HEK293T (cell line): ENCODE results near the gene NECTIN4.

Source experiments
- CTCF ChIA-PET: fragments of 350-600 bp; formaldehyde crosslinking; extraction: SDS; loops from one replicate; lab custom pipeline; 2021; ENCODE audit warnings: antibody characterized with exemption, inconsistent platforms; lab: Yijun Ruan, JAX
- POLR2A ChIA-PET: fragments of 350-600 bp; formaldehyde crosslinking; extraction: SDS; loops from one replicate; lab custom pipeline; 2020; ENCODE audit warnings: antibody characterized with exemption, inconsistent platforms; lab: Yijun Ruan, JAX
- DNase-seq: peaks from one replicate; pipeline ENCODE4 v3.0.0; 2012; ENCODE audit warnings: mixed read lengths; ENCODE audit errors: extremely low spot score
- ARNT ChIP-seq: fragments of 450-650 bp; IDR thresholded peaks from 2 replicates; pipeline ENCODE4 v1.6.1; 2017; ENCODE audit warnings: mild to moderate bottlenecking
- BHLHE40 ChIP-seq: fragments of 450-650 bp; IDR thresholded peaks from 2 replicates; pipeline ENCODE4 v1.6.1; 2016; ENCODE audit warnings: mild to moderate bottlenecking, moderate library complexity, borderline replicate concordance
- CTBP1 ChIP-seq: fragments of 450-650 bp; IDR thresholded peaks from 2 replicates; pipeline ENCODE4 v1.6.1; 2016; ENCODE audit warnings: borderline replicate concordance
- ELF4 ChIP-seq: fragments of 450-650 bp; IDR thresholded peaks from 2 replicates; pipeline ENCODE4 v1.6.1; 2017; ENCODE audit warnings: antibody characterized with exemption
- FOXA1 ChIP-seq: fragments of 450-650 bp; IDR thresholded peaks from 2 replicates; pipeline ENCODE4 v1.6.1; 2016; ENCODE audit warnings: mild to moderate bottlenecking
- FOXK2 ChIP-seq: fragments of 450-650 bp; IDR thresholded peaks from 2 replicates; pipeline ENCODE4 v1.6.1; 2016; ENCODE audit warnings: mild to moderate bottlenecking
- FOXM1 ChIP-seq: fragments of 450-650 bp; IDR thresholded peaks from 2 replicates; pipeline ENCODE4 v1.6.1; 2017; ENCODE audit warnings: mild to moderate bottlenecking, borderline replicate concordance
- HDGF ChIP-seq: fragments of 450-650 bp; IDR thresholded peaks from 2 replicates; pipeline ENCODE4 v1.6.1; 2017; ENCODE audit warnings: antibody characterized with exemption, borderline replicate concordance
- L3MBTL2 ChIP-seq: fragments of 450-650 bp; conservative IDR thresholded peaks from 2 replicates; pipeline ENCODE4 v1.6.1; 2016; ENCODE audit warnings: mild to moderate bottlenecking
- LEF1 ChIP-seq: fragments of 450-650 bp; IDR thresholded peaks from 2 replicates; pipeline ENCODE4 v1.6.1; 2017; ENCODE audit warnings: mild to moderate bottlenecking, borderline replicate concordance
- NFRKB ChIP-seq: fragments of 450-650 bp; IDR thresholded peaks from 2 replicates; pipeline ENCODE4 v1.6.1; 2016; ENCODE audit warnings: mild to moderate bottlenecking, moderate library complexity
- SP1 ChIP-seq: fragments of 450-650 bp; IDR thresholded peaks from 2 replicates; pipeline ENCODE4 v1.6.1; 2017
- SUZ12 ChIP-seq: fragments of 450-650 bp; IDR thresholded peaks from 2 replicates; pipeline ENCODE4 v1.6.1; 2016; ENCODE audit warnings: mild to moderate bottlenecking
- TARDBP ChIP-seq: fragments of 450-650 bp; IDR thresholded peaks from 2 replicates; pipeline ENCODE4 v1.6.1; 2016
- ZNF384 ChIP-seq: fragments of 450-650 bp; IDR thresholded peaks from 2 replicates; pipeline ENCODE4 v1.6.1; 2016
- TF ChIP-seq, protein P1 (sequence below): fragments of 450-650 bp; IDR thresholded peaks from 2 replicates; pipeline ENCODE4 v1.6.1; 2016

Gene NECTIN4

DNA sequence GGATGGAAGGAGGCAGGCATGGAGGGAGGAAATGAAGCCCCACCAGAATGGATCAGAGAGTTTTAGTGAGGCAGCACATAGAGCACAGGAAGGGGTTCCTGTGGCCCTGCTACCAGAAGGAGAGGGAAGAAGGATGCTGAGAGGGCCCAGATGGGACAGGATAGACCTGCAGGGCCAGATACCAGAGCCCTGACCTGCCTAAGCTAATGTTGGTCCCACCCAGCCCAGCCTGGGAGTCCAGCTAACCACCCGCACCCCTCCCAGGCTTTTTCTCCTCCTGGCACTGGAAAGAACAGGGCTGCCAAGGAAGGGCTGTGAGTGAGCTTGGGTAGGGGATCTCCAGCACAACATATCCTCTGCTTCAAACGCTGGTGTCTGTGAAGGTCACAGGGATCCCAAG lies 6.9 kb downstream of the NECTIN4 start:
- DNase-seq, result no peak
- POLR2A ChIA-PET, result no interaction called here
- CTCF ChIA-PET, result interaction anchor here (0.6 kb wide), 1 partner anchor 16 kb away, joined by 3 read pairs; the partner anchor contains the start of gene KLHDC9
- TF ChIP-seq, protein P1, sequence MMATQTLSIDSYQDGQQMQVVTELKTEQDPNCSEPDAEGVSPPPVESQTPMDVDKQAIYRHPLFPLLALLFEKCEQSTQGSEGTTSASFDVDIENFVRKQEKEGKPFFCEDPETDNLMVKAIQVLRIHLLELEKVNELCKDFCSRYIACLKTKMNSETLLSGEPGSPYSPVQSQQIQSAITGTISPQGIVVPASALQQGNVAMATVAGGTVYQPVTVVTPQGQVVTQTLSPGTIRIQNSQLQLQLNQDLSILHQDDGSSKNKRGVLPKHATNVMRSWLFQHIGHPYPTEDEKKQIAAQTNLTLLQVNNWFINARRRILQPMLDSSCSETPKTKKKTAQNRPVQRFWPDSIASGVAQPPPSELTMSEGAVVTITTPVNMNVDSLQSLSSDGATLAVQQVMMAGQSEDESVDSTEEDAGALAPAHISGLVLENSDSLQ, result no peak
- no peak for TF ChIP-seq HDGF

DNA sequence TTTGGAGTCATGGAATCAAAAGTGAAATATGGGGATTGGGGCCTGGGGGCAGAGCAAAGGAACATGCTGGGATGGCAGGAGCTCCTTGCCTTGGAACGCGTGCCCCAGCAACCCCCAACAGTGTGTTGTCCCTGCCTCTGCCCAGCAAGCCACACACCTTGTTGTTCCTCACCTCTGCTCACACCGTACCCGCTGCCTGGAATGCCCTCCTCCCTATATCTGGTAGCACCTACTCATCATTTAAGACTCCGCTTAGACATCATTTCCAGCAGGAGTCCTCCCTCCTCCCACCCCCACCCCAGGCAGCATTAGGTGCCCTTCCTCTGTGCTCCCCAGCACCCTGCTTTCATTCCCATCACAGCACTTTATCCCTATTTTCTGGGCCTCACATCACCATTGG lies 7.8 kb downstream of the NECTIN4 start:
- TF ChIP-seq ARNT, result no peak
- TF ChIP-seq HDGF, result no peak
- no peak for TF ChIP-seq CTBP1
- no peak for TF ChIP-seq FOXA1
- no peak for TF ChIP-seq SP1
- no peak for TF ChIP-seq FOXM1
- TF ChIP-seq BHLHE40, result no peak
- no peak for TF ChIP-seq LEF1
- no peak for TF ChIP-seq L3MBTL2
- CTCF ChIA-PET, result no interaction called here
- DNase-seq, result no peak
- POLR2A ChIA-PET, result no interaction called here

DNA sequence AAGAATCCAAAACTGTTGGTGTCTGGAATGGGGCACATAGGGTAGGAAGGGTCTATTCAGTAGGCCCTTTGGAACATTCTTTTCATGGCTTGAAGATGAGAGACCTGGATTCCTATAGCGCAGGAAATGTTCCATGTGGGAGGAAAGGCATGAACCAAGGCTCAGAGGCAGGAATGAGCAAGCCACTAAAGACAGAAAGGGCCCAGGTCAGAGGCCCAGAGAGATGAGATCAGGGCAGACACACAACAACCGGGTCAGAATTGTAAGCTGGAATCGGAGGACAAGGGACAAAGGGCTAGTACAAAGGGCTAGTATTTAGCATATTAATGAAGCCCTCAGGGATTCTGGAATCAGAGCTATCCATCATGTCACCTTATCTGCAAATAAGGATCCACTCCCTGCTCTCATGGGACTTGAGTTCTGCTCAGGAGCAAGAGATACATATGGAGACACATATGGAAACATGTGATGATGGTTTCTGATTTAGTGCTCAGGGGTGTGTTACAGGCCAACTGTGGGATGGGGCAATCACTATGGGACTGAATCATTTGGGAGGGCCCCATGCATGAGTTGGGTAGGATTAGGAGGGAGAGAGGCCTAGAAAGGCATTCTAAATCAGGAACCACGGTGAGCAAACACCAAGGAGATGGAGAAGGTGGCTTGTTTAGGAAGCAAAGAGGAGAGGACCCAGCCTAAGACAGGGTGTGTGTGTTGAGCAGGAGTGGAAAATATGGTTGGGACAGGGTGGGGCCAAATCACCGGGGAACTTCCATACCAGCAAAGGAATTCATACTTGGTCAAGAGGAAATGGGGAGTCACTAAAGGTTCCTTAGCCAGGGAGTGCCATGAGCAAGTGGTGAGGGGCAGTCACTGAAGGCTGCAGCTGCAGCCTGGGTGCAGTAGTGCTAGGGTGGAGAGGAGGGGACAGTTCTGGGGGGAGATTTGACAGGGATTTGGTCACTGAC lies 8.6 kb downstream of the NECTIN4 start:
- ChIA-PET CTCF (no interaction called here), POLR2A (no interaction called here)
- TF ChIP-seq TARDBP (no peak), ZNF384 (no peak), CTBP1 (no peak), HDGF (no peak), FOXK2 (no peak), SP1 (no peak), NFRKB (no peak), BHLHE40 (no peak), ELF4 (no peak)
- DNase-seq, result no peak

DNA sequence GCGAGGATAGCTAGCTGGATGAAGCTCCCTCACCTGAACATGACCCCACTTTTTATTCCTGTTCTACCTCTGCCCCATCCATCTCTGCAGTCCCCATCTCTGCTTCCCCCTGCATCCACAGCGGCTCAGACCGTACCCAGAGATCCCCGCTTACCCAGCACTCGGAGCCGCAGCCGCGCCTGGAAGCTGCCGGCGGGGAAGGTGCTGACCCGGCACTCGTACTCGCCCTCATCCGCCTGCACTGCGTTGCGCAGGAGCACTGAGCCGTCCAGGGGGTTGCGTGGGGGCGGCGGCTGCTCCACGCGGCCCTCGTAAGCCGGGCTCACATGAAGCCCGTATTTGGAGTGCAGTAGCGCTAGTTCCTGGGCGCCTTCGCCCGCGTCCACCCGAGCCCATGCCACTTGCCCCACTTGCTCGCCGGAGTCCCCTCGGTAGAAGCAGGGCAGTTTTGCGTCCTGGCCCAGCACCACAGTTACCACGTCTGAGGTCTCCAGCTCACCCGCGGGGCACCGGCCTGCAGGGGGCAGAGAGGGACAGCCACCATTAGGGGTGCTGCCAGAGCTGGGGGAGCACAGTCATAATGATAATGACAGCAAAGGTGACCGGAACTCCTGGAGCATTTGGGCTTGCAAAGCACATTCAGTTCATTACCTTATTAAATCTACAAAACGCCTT lies 9.8 kb downstream of the NECTIN4 start:
- no peak for DNase-seq
- ChIA-PET CTCF (interaction anchor here (0.7 kb wide), 2 partner anchors 22 to 194 kb away, joined by 3 to 4 read pairs; no protein-coding TSS in a partner anchor), POLR2A (no interaction called here)
- TF ChIP-seq FOXA1, result no peak
- no peak for TF ChIP-seq ELF4
- TF ChIP-seq ARNT, result no peak
- no peak for TF ChIP-seq SUZ12
- no peak for TF ChIP-seq CTBP1
- TF ChIP-seq LEF1, result no peak
- TF ChIP-seq, protein P1, result no peak
- TF ChIP-seq ZNF384, result no peak
- TF ChIP-seq FOXM1, result no peak

DNA sequence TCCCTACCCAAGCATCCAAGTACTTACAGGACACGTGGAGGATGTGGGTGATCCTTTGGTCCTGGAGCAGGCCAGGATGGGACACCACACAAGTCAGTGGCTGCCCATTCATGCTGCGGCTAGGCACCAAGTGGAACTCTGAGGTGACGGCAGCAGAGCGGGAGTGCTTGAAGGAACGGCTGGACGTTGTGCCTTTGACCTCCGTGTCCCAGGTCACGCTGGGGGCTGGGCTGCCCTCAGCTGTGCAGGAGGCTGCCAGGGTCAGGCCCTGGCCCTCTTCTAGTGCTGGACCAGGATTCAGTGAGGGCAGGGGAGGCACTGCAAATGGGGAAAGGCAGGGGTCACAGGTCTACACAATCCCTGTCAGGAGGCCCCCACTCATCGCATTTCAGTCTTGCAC lies 11.9 kb downstream of the NECTIN4 start:
- POLR2A ChIA-PET, result no interaction called here
- CTCF ChIA-PET, result no interaction called here
- no peak for DNase-seq
- TF ChIP-seq FOXK2 (no peak), TARDBP (no peak), BHLHE40 (no peak), NFRKB (no peak), FOXM1 (no peak), CTBP1 (no peak), ELF4 (no peak), ZNF384 (no peak), ARNT (no peak), SUZ12 (no peak), FOXA1 (no peak), HDGF (no peak), LEF1 (no peak), SP1 (no peak), L3MBTL2 (no peak)
- TF ChIP-seq, protein P1, result no peak

DNA sequence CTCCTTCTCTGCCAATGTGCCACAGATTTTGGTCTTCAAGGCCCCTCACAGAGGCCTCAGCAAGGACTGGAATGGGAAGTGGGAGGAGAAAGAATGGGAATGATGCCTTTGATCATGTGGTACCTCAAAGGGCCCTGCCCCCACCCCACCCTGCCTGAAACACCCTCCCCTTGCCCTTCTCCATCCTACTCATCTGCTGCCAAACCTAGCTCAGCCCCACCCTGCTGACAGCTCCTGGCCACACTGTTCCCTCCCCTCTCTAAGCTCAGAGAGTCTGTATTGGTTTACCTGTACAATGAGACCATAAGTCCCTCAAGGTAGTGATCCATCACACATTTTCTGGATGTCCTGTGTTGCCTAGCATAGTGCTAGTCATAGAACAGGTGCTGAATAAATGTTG lies 12.9 kb downstream of the NECTIN4 start:
- no peak for DNase-seq
- ChIA-PET POLR2A (no interaction called here), CTCF (no interaction called here)
- TF ChIP-seq SP1, result no peak
- TF ChIP-seq FOXM1, result no peak
- no peak for TF ChIP-seq L3MBTL2
- no peak for TF ChIP-seq CTBP1
- TF ChIP-seq BHLHE40, result no peak
- no peak for TF ChIP-seq LEF1
- no peak for TF ChIP-seq NFRKB
- TF ChIP-seq FOXA1, result no peak
- TF ChIP-seq FOXK2, result no peak
- no peak for TF ChIP-seq ZNF384
- no peak for TF ChIP-seq ARNT
